Transverse colon (tissue), 4 donors: ENCODE data around the gene LAD1. TPM values are rescaled to one million over a fixed set of nuclear protein-coding genes. Genes with fewer than 3 reads are reported as not detected.

Experiments used
- DNase-seq: peaks from one replicate; pipeline ENCODE4 v3.0.0-alpha.2; 2019
- H3K27ac ChIP-seq, 4 donors: fragments of 200-600 bp; sonication (generic); 2 replicates each; pipeline ENCODE4 v1.5.1; 2016 to 2018; ENCODE audit warnings: inconsistent platforms in 4 of 4
- H3K27me3 ChIP-seq: fragments of 200-600 bp; sonication (generic); 2 replicates; pipeline ENCODE4 v1.5.1; 2017; ENCODE audit warnings: inconsistent platforms
- H3K36me3 ChIP-seq, 4 donors: fragments of 200-600 bp; sonication (generic); 2 replicates each; pipeline ENCODE4 v1.5.1; 2017 to 2019; ENCODE audit warnings: inconsistent platforms in 4 of 4
- H3K4me1 ChIP-seq, 4 donors: fragments of 200-600 bp; sonication (generic); 2 replicates each; pipeline ENCODE4 v1.5.1; 2017 to 2020; ENCODE audit warnings: inconsistent platforms in 4 of 4
- H3K4me3 ChIP-seq, 4 donors: fragments of 200-600 bp; sonication (generic); 1 replicate in 1 of 4; 2 replicates in 3 of 4; pipeline versions ENCODE4 v1.5.1 to v1.6.1; 2017 to 2019; ENCODE audit warnings: inconsistent platforms in 4 of 4
- H3K9me3 ChIP-seq, 2 donors: fragments of 200-600 bp; sonication (generic); 2 replicates each; pipeline ENCODE4 v1.5.1; 2017 to 2019; ENCODE audit warnings: inconsistent platforms in 2 of 2
- EP300 ChIP-seq: sonication (generic); formaldehyde crosslinking; IDR thresholded peaks from one replicate; pipeline ENCODE4 v1.6.1; 2017; ENCODE audit warnings: antibody characterized with exemption, low read depth
- POLR2A ChIP-seq: fragments of 450-650 bp; IDR thresholded peaks from one replicate; pipeline ENCODE4 v1.6.1; 2016; ENCODE audit warnings: antibody characterized with exemption, mild to moderate bottlenecking, moderate library complexity
- POLR2AphosphoS5 ChIP-seq, 3 donors: sonication (generic); formaldehyde crosslinking; IDR thresholded peaks; one replicate each; pipeline ENCODE4 v1.6.1; 2016; ENCODE audit warnings: antibody characterized with exemption in 3 of 3
- WGBS, 2 donors: methylation state at CpG; one replicate each; pipeline ENCODE4 v1.1.5; 2018; ENCODE audit warnings: low coverage in 1 of 2; 5-methylcytosine and 5-hydroxymethylcytosine counted together
- in situ Hi-C, 4 donors: fragments of 200-750 bp; cut with MboI; loops; one replicate each; pipeline versions ENCODE4 v1.15.0 to v1.15.1; 2017; ENCODE audit warnings: low sequenced_read_pairs in 3 of 4, low pct_ligation_motif_present in 1 of 4, low pct_unique_long_range_greater_than_20kb in 1 of 4
- intact Hi-C: fragments of 100-400 bp; cut with DNase I; formaldehyde crosslinking; loops from one replicate; pipeline ENCODE4 v1.15.1; 2023; ENCODE audit warnings: low total_unique reads
- total RNA-seq, 4 donors: library from RNA; depleted of rRNA; stranded (reverse); fragments of >200 nt; gene quantifications; one replicate each; pipeline ENCODE4 v1.1.0, GENCODE V29; 2016
- TF ChIP-seq, protein P1 (sequence below), 5 experiments: fragments of 200-600 bp in 3 of 5; fragments of 450-650 bp in 2 of 5; sonication (generic) in 3 of 5; IDR thresholded peaks; 1 replicate in 2 of 5; 2 replicates in 3 of 5; pipeline ENCODE4 v1.5.1; 2016 to 2017; ENCODE audit warnings: antibody characterized with exemption in 5 of 5, inconsistent platforms in 3 of 5, mild to moderate bottlenecking in 2 of 5, moderate library complexity in 1 of 5

Gene LAD1
- total RNA-seq, 4 donors from 2014 or later = 142 to 215 (median 177) TPM

DNA sequence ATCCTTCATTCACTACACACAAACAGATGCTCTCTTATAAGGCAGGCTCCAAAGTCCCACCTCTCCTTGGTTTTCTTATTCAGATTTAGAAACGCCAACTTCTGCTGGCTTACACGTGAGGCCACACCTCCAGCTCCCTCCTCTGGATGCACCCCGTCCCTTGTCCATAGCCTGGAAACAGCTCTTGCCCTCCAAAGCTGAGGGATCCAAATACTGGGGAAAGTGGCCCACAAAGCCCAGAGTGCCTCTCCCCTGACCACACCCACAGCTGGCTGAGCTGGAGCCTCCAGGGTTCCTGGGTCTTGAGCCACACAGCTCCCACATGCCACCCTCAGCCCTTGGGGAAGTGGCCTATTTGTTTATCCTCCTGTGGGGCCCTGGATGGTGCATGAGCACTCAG lies 4.5 kb downstream of the LAD1 start:
- 34% methylated on average over 3 of the region's 3 CpGs; no CpG with 5 or more reads in 1 of the 2 donors for WGBS, 2 donors
- in situ Hi-C loops = no loop called here
- Histone ChIP-seq H3K27me3 (peaks cover 15% of the 10 kb centered on the region), H3K27ac (peak overlapping the region in 1 of 4 donors; percentile 88), H3K4me1 (peaks cover 0 to 32% (median 17%) of the 10 kb centered on the region in 4 donors), H3K9me3 (no peaks in the 10 kb centered on the region), H3K36me3 (no peaks in the 10 kb centered on the region), H3K4me3 (no peak overlapping the region)
- TF ChIP-seq POLR2AphosphoS5 (IDR thresholded peaks at IDR 0.05) (no peak), POLR2A (no peak), EP300 (no peak)
- TF ChIP-seq, protein P1, sequence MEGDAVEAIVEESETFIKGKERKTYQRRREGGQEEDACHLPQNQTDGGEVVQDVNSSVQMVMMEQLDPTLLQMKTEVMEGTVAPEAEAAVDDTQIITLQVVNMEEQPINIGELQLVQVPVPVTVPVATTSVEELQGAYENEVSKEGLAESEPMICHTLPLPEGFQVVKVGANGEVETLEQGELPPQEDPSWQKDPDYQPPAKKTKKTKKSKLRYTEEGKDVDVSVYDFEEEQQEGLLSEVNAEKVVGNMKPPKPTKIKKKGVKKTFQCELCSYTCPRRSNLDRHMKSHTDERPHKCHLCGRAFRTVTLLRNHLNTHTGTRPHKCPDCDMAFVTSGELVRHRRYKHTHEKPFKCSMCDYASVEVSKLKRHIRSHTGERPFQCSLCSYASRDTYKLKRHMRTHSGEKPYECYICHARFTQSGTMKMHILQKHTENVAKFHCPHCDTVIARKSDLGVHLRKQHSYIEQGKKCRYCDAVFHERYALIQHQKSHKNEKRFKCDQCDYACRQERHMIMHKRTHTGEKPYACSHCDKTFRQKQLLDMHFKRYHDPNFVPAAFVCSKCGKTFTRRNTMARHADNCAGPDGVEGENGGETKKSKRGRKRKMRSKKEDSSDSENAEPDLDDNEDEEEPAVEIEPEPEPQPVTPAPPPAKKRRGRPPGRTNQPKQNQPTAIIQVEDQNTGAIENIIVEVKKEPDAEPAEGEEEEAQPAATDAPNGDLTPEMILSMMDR (IDR thresholded peaks at IDR 0.05) = no peak
- intact Hi-C loops = no loop called here
- no peak for DNase-seq

DNA sequence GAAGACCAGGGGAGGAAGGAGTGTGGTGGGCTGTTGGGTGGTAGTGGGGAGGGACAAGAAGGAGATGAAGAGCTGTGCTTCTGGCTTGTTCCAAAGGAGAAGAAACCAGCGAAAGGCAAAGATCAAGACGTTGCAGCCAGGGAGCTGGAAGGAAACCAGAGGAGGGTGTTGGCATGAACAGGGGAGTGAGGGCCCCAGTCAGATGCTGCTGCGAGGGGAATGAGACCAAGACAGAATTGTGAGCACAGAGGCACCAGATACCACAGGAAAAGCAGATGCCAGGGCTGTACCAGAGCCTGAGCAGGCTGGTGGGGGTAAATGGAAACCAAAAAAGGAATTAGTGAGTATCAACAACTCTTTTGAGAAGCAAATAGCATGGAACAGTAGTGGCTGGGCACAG lies 6.0 kb downstream of the LAD1 start:
- no peak for DNase-seq
- in situ Hi-C loops = no loop called here
- no peak overlapping the region for H3K27ac ChIP-seq
- H3K9me3 ChIP-seq = no peaks in the 10 kb centered on the region
- 54 to 67% methylated on average over 3 of the region's 3 CpGs for WGBS, 2 donors
- intact Hi-C loops = no loop called here
- no peaks in the 10 kb centered on the region for H3K36me3 ChIP-seq
- no peaks in the 10 kb centered on the region for H3K27me3 ChIP-seq
- no peak for TF ChIP-seq POLR2A
- TF ChIP-seq, protein P1 (IDR thresholded peaks at IDR 0.05) = no peak
- no peak for TF ChIP-seq POLR2AphosphoS5 (IDR thresholded peaks at IDR 0.05)
- no peak for TF ChIP-seq EP300
- H3K4me1 ChIP-seq = peaks cover 0 to 26% (median 13%) of the 10 kb centered on the region in 4 donors
- no peak overlapping the region for H3K4me3 ChIP-seq

DNA sequence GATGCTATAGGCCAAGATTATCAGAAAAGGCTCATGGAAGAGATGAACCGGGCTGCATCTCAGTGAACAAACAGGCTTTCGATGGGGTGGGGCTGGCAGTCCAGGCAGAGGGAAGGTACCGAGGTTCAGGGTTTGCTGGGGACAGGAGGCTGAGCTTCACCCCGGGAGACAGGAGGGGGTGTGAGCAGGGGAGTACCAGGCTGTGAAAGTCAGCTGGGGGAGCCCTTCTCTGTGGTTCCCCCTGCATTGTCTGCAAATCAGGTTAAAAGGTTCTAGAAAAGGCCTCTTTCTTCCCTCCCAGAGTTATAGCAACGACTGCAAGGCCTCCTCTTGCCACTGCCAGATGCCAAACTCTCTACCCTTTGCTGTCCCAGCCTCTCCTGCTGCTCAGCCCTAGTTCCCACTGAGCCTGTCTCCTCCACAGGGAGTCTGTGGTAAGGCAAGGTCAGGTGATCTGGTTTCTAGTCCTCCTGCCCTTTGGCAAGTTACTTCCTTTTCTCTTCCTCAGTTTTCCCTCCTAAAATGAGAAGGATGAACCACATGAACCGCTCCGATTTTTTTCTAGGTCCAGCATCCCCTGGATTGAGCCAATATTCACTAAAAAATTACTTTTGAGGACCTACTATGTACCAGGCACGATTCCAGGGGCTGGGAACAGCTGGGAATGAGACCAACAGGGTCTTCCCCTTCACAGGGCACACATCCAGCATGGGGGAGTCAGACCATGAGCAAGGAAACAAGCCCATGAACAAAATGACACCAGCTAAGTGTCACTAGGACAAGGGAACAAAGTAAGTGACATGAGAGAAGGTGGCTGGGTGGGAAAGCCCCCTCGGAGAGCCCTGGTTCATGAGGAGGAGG lies 7.2 kb downstream of the LAD1 start:
- no peak overlapping the region for H3K4me3 ChIP-seq
- in situ Hi-C loops (no loop called here), intact Hi-C loops (no loop called here)
- no peaks in the 10 kb centered on the region for H3K9me3 ChIP-seq
- H3K36me3 ChIP-seq = no peaks in the 10 kb centered on the region
- 64 to 83% methylated on average over 1 to 9 of the region's 9 CpGs for WGBS, 2 donors
- TF ChIP-seq POLR2AphosphoS5 (IDR thresholded peaks at IDR 0.05) (no peak), EP300 (no peak), POLR2A (no peak)
- TF ChIP-seq, protein P1 (IDR thresholded peaks at IDR 0.05) = no peak
- peaks cover 0 to 22% (median 12%) of the 10 kb centered on the region in 4 donors for H3K4me1 ChIP-seq
- H3K27ac ChIP-seq = no peak overlapping the region
- DNase-seq = no peak
- H3K27me3 ChIP-seq = no peaks in the 10 kb centered on the region

DNA sequence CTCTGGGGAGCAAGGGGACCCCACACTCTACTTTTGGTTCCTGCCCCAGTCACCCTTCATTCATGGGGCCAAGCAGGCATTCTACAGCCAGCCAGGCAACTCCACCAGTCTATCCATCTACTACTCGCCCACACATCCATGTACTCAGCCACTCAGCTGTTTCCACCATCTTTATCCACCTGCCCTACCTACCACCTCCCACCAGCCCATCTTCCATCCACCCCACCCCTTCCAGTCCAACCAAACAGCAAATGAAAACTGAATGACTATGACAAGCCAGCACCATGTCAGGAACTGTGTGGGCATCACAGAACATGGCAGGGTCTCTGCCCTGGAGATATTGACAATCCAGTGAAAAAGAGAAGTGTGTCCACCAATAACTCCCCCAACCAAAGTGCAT lies 7.9 kb downstream of the LAD1 start:
- DNase-seq = no peak
- intact Hi-C loops = no loop called here

More for the DNA sequence above, 7.9 kb downstream of the LAD1 start:
- Histone ChIP-seq H3K36me3 (no peaks in the 10 kb centered on the region), H3K4me1 (peaks cover 0 to 16% (median 8%) of the 10 kb centered on the region in 4 donors), H3K4me3 (no peak overlapping the region), H3K9me3 (no peaks in the 10 kb centered on the region), H3K27me3 (no peaks in the 10 kb centered on the region), H3K27ac (no peak overlapping the region)
- WGBS, 2 donors = 79 to 100% methylated on average over 1 of the region's 1 CpG
- TF ChIP-seq POLR2A (no peak), EP300 (no peak), POLR2AphosphoS5 (IDR thresholded peaks at IDR 0.05) (no peak)
- TF ChIP-seq, protein P1 (IDR thresholded peaks at IDR 0.05) = no peak
- in situ Hi-C loops = no loop called here
